SK-N-SH treated with all-trans-retinoic acid at 6 μM for 48 hours (cell line): ENCODE data around the gene RAB11FIP3.

ENCODE experiments used
- ATAC-seq: fragments of 200-7000 bp; cut with Tn5 transposase; 3 replicates; pipeline ENCODE4 v1.9.1; 2020; ENCODE audit warnings: mild to moderate bottlenecking, moderate library complexity
- ARNTL ChIP-seq: fragments of 450-650 bp; formaldehyde crosslinking; IDR thresholded peaks from 2 replicates; pipeline ENCODE4 v1.5.0; 2020; ENCODE audit warnings: low read depth, mild to moderate bottlenecking, moderate library complexity, borderline replicate concordance
- BACH2 ChIP-seq: fragments of 250-450 bp; sonication (Bioruptor Pico); IDR thresholded peaks from 2 replicates; pipeline ENCODE4 v1.9.0; 2021; ENCODE audit warnings: mild to moderate bottlenecking, borderline replicate concordance
- CREB5 ChIP-seq: fragments of 250-450 bp; sonication (Bioruptor Pico); IDR thresholded peaks from 2 replicates; pipeline ENCODE4 v1.5.1; 2020; ENCODE audit warnings: low read depth, mild to moderate bottlenecking, moderate library complexity
- CSDC2 ChIP-seq: fragments of 250-450 bp; sonication (Bioruptor Pico); IDR thresholded peaks from 2 replicates; pipeline ENCODE4 v1.5.0; 2020; ENCODE audit warnings: mild to moderate bottlenecking, moderate library complexity
- CSRNP3 ChIP-seq: fragments of 250-450 bp; sonication (Bioruptor Pico); IDR thresholded peaks from 2 replicates; pipeline ENCODE4 v1.5.1; 2021; ENCODE audit warnings: mild to moderate bottlenecking, moderate library complexity
- ESRRG ChIP-seq: fragments of 250-450 bp; sonication (Bioruptor Pico); IDR thresholded peaks from 2 replicates; pipeline ENCODE4 v1.6.1; 2021; ENCODE audit warnings: mild to moderate bottlenecking
- GLIS3 ChIP-seq: fragments of 250-450 bp; sonication (Bioruptor Pico); IDR thresholded peaks from 2 replicates; pipeline ENCODE4 v1.5.0; 2020; ENCODE audit warnings: mild to moderate bottlenecking, moderate library complexity
- ISL1 ChIP-seq: fragments of 250-450 bp; sonication (Bioruptor Pico); IDR thresholded peaks from 2 replicates; pipeline ENCODE4 v2.1.2; 2022; ENCODE audit warnings: mild to moderate bottlenecking, moderate library complexity
- OSR1 ChIP-seq: fragments of 250-450 bp; sonication (Bioruptor Pico); IDR thresholded peaks from 2 replicates; pipeline ENCODE4 v1.8.0; 2022; ENCODE audit warnings: moderate library complexity, mild to moderate bottlenecking, inconsistent platforms
- PATZ1 ChIP-seq: fragments of 250-450 bp; sonication (Bioruptor Pico); IDR thresholded peaks from 2 replicates; pipeline ENCODE4 v1.8.0; 2020; ENCODE audit warnings: mild to moderate bottlenecking, moderate library complexity, borderline replicate concordance
- POU6F1 ChIP-seq: fragments of 250-450 bp; sonication (Bioruptor Pico); IDR thresholded peaks from 2 replicates; pipeline ENCODE4 v1.8.0; 2021; ENCODE audit warnings: low read depth, mild to moderate bottlenecking, moderate library complexity, borderline replicate concordance
- PPARA ChIP-seq: fragments of 250-450 bp; sonication (Bioruptor Pico); IDR thresholded peaks from 2 replicates; pipeline ENCODE4 v1.5.0; 2020; ENCODE audit warnings: mild to moderate bottlenecking, borderline replicate concordance
- SNAI2 ChIP-seq: fragments of 250-450 bp; sonication (Bioruptor Pico); IDR thresholded peaks from 2 replicates; pipeline ENCODE4 v1.5.0; 2020; ENCODE audit warnings: mild to moderate bottlenecking, moderate library complexity
- TCF4 ChIP-seq: fragments of 250-450 bp; sonication (Bioruptor Pico); IDR thresholded peaks from 2 replicates; pipeline ENCODE4 v1.8.0; 2021; ENCODE audit warnings: mild to moderate bottlenecking, moderate library complexity, borderline replicate concordance
- TOX ChIP-seq: fragments of 250-450 bp; sonication (Bioruptor Pico); IDR thresholded peaks from 2 replicates; pipeline ENCODE4 v1.8.0; 2021; ENCODE audit warnings: mild to moderate bottlenecking, moderate library complexity, borderline replicate concordance
- TSHZ2 ChIP-seq: fragments of 250-450 bp; sonication (Bioruptor Pico); IDR thresholded peaks from 2 replicates; pipeline ENCODE4 v1.5.0; 2020; ENCODE audit warnings: mild to moderate bottlenecking, moderate library complexity
- ZFP3 ChIP-seq: fragments of 250-450 bp; sonication (Bioruptor Pico); IDR thresholded peaks from 2 replicates; pipeline ENCODE4 v1.5.0; 2020; ENCODE audit warnings: mild to moderate bottlenecking, moderate library complexity
- ZFP30 ChIP-seq: fragments of 450-650 bp; formaldehyde crosslinking; IDR thresholded peaks from 2 replicates; pipeline ENCODE4 v1.5.0; 2022; ENCODE audit warnings: mild to moderate bottlenecking, moderate library complexity
- ZNF565 ChIP-seq: fragments of 450-650 bp; formaldehyde crosslinking; conservative IDR thresholded peaks from 2 replicates; pipeline ENCODE4 v1.5.0; 2020; ENCODE audit warnings: low read depth, mild to moderate bottlenecking, moderate library complexity
- ZNF70 ChIP-seq: fragments of 450-650 bp; formaldehyde crosslinking; IDR thresholded peaks from 2 replicates; pipeline ENCODE4 v1.5.0; 2020; ENCODE audit warnings: mild to moderate bottlenecking, moderate library complexity
- ZNF8 ChIP-seq: fragments of 450-650 bp; formaldehyde crosslinking; IDR thresholded peaks from 2 replicates; pipeline ENCODE4 v1.5.0; 2020; ENCODE audit warnings: mild to moderate bottlenecking, moderate library complexity

RAB11FIP3 gene

GRCh38 chr16:495127-495748 is 69.8 kb downstream of the RAB11FIP3 start:
- TF ChIP-seq SNAI2 (CRISPR knock-in tag) = no peak
- no peak for TF ChIP-seq ZFP3 (CRISPR knock-in tag)
- no peak for TF ChIP-seq ZNF565 (CRISPR knock-in tag)
- no peak for TF ChIP-seq ZNF8 (CRISPR knock-in tag)
- no peak for TF ChIP-seq PPARA (CRISPR knock-in tag)
- no peak for TF ChIP-seq ESRRG (CRISPR knock-in tag)
- TF ChIP-seq CREB5 (CRISPR knock-in tag) = no peak
- TF ChIP-seq GLIS3 (CRISPR knock-in tag) = no peak
- no peak for TF ChIP-seq ZFP30
- TF ChIP-seq ISL1 (CRISPR knock-in tag) = no peak
- TF ChIP-seq TOX (CRISPR knock-in tag) = no peak
- no peak for TF ChIP-seq PATZ1
- no peak for TF ChIP-seq ZNF70 (CRISPR knock-in tag)
- TF ChIP-seq, all 23 proteins: peak for 0
- ATAC-seq = peak; percentile 89

- ATAC-seq = no peak
These were observed 70.8 kb downstream of the RAB11FIP3 start for GRCh38 chr16:496097-496886.

More at GRCh38 chr16:496097-496886, 70.8 kb downstream of the RAB11FIP3 start:
- TF ChIP-seq CREB5 (CRISPR knock-in tag) (no peak), PATZ1 (no peak), ESRRG (CRISPR knock-in tag) (no peak), ISL1 (CRISPR knock-in tag) (no peak), ZNF8 (CRISPR knock-in tag) (no peak), ZNF565 (CRISPR knock-in tag) (no peak), ARNTL (CRISPR knock-in tag) (no peak), OSR1 (CRISPR knock-in tag) (no peak), ZFP3 (CRISPR knock-in tag) (no peak), TCF4 (CRISPR knock-in tag) (no peak), SNAI2 (CRISPR knock-in tag) (no peak), BACH2 (CRISPR knock-in tag) (no peak), GLIS3 (CRISPR knock-in tag) (no peak), POU6F1 (CRISPR knock-in tag) (no peak), TSHZ2 (CRISPR knock-in tag) (no peak), CSDC2 (CRISPR knock-in tag) (no peak), CSRNP3 (CRISPR knock-in tag) (no peak), ZFP30 (no peak)
